Retinal pigment epithelial cell (primary cell): ENCODE measurements around the gene FHOD3.

Experiments
- DNase-seq: peaks from one replicate; pipeline ENCODE4 v3.0.0-alpha.2; 2010; ENCODE audit warnings: low read depth
- H3K4me3 ChIP-seq: 2 replicates; pipeline ENCODE4 v1.5.1; 2011; ENCODE audit warnings: mild to moderate bottlenecking, low read length, control low read depth, moderate library complexity
- TF ChIP-seq, protein P1 (sequence below): conservative IDR thresholded peaks from 2 replicates; pipeline ENCODE4 v1.5.1; 2011; ENCODE audit warnings: low read depth, low read length, control low read depth, inconsistent platforms

Gene FHOD3

DNA sequence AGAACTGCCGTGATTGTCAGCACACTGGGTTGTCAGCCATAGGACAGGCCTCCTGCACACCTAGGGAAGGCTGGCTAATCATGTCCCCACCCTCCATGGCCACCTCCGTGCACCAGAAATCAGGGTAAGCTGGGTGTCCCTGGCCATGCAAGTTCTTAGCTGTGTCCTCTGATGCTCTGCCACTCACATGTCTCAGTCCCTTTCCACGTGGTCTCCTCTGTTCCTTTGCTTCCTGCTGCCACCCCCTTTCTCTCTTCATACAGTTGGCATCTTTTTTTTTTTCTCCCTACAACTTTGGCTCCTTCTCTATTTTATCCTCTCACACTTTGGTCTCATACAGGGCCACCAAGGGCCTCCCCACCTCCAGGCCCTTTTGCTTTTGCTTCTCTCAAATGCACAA is 377.6 kb downstream of the FHOD3 start:
- H3K4me3 ChIP-seq, result no peak overlapping the region
- no peak for DNase-seq
- TF ChIP-seq, protein P1, sequence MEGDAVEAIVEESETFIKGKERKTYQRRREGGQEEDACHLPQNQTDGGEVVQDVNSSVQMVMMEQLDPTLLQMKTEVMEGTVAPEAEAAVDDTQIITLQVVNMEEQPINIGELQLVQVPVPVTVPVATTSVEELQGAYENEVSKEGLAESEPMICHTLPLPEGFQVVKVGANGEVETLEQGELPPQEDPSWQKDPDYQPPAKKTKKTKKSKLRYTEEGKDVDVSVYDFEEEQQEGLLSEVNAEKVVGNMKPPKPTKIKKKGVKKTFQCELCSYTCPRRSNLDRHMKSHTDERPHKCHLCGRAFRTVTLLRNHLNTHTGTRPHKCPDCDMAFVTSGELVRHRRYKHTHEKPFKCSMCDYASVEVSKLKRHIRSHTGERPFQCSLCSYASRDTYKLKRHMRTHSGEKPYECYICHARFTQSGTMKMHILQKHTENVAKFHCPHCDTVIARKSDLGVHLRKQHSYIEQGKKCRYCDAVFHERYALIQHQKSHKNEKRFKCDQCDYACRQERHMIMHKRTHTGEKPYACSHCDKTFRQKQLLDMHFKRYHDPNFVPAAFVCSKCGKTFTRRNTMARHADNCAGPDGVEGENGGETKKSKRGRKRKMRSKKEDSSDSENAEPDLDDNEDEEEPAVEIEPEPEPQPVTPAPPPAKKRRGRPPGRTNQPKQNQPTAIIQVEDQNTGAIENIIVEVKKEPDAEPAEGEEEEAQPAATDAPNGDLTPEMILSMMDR, result no peak

DNA sequence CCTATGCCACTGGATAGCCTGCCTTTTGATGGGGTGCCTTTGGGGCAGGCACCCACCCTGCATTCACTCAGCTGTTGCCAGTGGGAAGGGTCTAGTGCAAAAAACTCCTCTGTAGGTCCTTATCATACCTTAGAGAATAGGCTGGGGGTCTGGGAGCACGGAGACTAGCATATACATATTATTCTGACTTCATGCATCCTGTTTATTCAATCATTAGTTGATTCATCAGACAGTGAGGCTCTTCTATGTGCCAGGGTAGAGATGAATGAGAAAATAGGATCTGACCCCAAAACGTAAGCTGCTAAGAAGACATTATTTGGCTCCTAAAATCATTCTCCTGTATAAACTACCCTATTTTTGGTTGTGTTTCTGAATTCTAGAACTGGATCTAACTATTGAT is 378.0 kb downstream of the FHOD3 start:
- DNase-seq, result no peak
- TF ChIP-seq, protein P1, result no peak
- H3K4me3 ChIP-seq, result no peak overlapping the region

DNA sequence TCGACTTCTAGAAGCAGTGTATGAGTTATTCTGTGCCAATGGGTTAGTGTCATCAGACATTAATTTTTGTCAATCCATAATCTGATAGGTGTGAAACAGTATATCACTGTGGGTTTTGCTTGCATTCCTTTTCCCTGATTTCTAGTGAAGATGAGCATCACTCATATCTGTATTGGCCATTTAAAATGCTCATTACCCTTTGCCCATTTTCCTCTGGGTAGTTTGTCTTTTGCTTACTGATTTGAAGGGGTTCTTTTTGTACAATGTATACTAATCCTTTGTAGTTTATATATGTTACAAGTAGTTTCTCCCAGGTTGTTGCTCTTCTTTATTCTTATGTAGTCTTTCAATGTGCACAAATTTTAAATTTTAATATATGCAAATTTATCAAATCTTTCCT is 379.1 kb downstream of the FHOD3 start:
- DNase-seq, result no peak
- TF ChIP-seq, protein P1, result no peak

DNA sequence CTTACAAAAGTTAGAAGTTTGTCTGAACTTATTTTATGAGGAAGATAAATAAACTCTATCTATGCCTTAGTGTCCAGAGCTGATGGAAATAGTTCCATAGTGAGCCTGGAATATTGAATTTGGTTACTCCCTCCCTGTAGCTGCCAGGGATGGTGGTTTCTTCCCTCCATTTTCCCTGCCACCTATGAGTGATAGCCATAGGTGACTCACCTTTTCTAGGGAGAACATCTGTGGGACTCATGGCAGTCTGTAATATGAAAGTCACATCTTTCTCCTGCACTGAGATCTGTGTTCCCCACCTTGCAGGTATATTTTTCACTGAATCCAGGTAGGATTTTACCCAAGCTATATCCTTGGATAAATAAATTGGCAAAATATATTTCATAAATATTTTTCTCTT is 382.5 kb downstream of the FHOD3 start:
- no peak for DNase-seq
- TF ChIP-seq, protein P1, result no peak

More for the DNA sequence above, 379.1 kb downstream of the FHOD3 start:
- H3K4me3 ChIP-seq, result no peak overlapping the region

DNA sequence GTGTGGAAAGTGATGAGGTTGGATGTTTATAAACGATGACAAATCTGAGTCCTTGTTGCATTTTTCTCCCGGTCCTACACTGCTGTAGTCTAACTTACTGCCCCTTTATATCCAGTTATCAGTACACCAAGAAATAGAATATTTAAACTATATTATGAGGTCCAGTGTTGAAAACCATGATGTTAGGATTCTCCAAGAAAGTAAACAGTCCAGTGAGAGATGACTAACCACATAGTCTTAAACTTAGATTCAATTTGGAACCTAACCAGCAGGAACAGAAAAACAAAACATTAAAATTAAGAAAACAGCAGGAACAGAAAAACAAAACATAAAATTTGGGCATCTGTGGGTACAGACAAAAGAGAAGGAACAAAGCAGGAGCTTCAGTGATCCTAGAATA is 388.1 kb downstream of the FHOD3 start:
- no peak for DNase-seq
- H3K4me3 ChIP-seq, result no peak overlapping the region
- TF ChIP-seq, protein P1, result no peak

More for the DNA sequence above, 382.5 kb downstream of the FHOD3 start:
- no peak overlapping the region for H3K4me3 ChIP-seq

DNA sequence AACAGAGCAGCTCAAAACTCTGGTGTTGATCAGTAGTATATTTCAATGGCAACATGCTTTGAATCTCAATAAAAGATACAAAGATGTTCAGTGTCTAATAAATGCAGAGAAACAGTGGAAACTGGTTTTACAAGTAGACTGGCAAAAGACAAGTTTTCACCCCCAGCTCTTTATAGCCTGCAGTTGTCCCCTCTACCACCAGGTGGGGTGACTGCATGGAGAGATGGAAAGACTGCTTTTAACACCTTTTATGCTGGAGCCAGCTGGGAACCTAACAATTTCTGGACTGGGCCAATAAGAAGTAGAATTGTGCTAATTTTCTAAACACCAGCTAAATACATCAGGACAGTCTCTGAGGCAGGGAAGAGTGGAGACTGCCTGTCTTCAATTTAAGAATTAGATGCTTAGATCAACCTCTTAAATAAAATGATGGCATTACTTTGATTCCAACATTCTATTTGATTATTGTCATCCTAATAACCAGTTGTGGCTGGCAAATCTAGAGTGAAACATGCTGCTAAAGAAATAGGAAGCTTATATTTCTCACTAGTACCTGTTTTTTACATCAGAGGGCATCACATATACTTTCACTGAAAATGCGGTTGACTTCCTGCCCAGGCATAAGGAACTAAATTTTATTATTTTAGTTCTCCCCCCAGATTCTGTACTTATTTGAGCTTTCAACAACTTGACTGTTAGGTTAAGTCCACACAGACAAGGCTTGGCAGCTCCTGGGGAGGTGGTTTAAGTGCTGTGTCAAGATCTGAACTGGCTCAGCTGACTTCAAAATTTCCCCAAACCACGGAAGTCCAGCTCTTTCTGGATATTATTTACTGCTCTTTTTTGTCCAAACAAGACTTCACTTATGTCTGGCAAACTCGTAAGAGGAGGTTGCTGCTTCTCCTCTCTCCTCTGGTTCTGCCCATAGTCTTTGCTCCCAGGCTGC is 390.8 kb downstream of the FHOD3 start:
- no peak overlapping the region for H3K4me3 ChIP-seq
- DNase-seq, result peak; percentile 14
- TF ChIP-seq, protein P1, result peak; percentile 100

DNA sequence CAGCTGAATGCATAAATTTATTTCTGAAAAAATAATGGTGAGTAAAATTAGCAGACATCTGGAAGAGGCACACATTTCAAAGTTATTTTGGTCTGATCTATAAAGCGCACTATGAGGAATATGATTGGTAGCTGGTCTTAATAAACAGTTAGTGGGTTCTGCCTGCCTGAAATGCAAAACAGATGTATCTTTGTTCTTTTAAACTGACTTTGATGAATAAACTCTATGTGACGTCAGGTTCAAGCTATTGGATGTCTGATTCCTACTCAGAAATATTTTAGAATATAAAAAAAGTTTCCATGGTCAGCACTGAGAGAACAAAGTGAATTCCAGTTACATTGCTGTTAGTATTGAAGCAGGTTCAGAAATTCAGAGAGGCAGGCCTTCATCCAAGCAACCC is 394.9 kb downstream of the FHOD3 start:
- no peak overlapping the region for H3K4me3 ChIP-seq
- DNase-seq, result no peak
- TF ChIP-seq, protein P1, result no peak
